CD14-positive monocyte (primary cell): ENCODE data around the gene PELI1. TPM values are rescaled to one million over a fixed set of nuclear protein-coding genes. Genes with fewer than 3 reads are reported as not detected.
A peak's percentile ranks its signal among the peaks of the same experiment; 100 is the strongest.

Source experiments
- DNase-seq, 3 donors: peaks; one replicate each; pipeline ENCODE4 v3.0.0-alpha.2; 2011 to 2022
- H2AFZ ChIP-seq: 2 replicates; pipeline ENCODE4 v1.6.0; 2012; ENCODE audit warnings: mild to moderate bottlenecking, low read depth, low read length, inconsistent platforms; ENCODE audit not compliant: insufficient read depth, poor library complexity, severe bottlenecking
- H3K27ac ChIP-seq, 2 donors: 1 replicate in 1 of 2; 2 replicates in 1 of 2; pipeline ENCODE4 v1.5.1; 2012 to 2013; ENCODE audit warnings: low read length in 2 of 2, control low read depth in 1 of 2, inconsistent platforms in 1 of 2, low read depth in 1 of 2, mild to moderate bottlenecking in 1 of 2
- H3K27me3 ChIP-seq, 2 donors: one replicate each; pipeline versions ENCODE4 v1.6.0 to v1.6.1; 2011 to 2013; ENCODE audit warnings: low read length in 2 of 2; ENCODE audit not compliant: control insufficient read depth in 2 of 2, insufficient read depth in 2 of 2
- H3K36me3 ChIP-seq, 2 donors: replicated peaks in 1 of 2; 1 replicate in 1 of 2; 2 replicates in 1 of 2; pipeline versions ENCODE4 v1.5.1 to v1.6.1; 2012 to 2013; ENCODE audit warnings: low read length in 2 of 2, control low read depth in 1 of 2, inconsistent platforms in 1 of 2, mild to moderate bottlenecking in 1 of 2; ENCODE audit not compliant: insufficient read depth in 2 of 2, control insufficient read depth in 1 of 2
- H3K4me1 ChIP-seq, 2 donors: 1 replicate in 1 of 2; 2 replicates in 1 of 2; pipeline versions ENCODE4 v1.5.1 to v1.6.1; 2012 to 2013; ENCODE audit warnings: low read length in 2 of 2, control low read depth in 1 of 2, inconsistent platforms in 1 of 2, mild to moderate bottlenecking in 1 of 2, moderate library complexity in 1 of 2; ENCODE audit not compliant: insufficient read depth in 2 of 2, control insufficient read depth in 1 of 2
- H3K4me2 ChIP-seq: replicated peaks from 2 replicates; pipeline ENCODE3; 2012; ENCODE audit warnings: low read length, moderate library complexity, mild to moderate bottlenecking; ENCODE audit not compliant: poor library complexity, severe bottlenecking; ENCODE audit errors: extremely low read depth
- H3K4me3 ChIP-seq, 3 experiments: fragments of 200-600 bp in 1 of 3; sonication (generic) in 1 of 3; replicated peaks in 1 of 3; 1 replicate in 2 of 3; 2 replicates in 1 of 3; pipeline ENCODE4 v1.5.1; 2011 to 2013; ENCODE audit warnings: low read length in 3 of 3, mild to moderate bottlenecking in 3 of 3, control low read depth in 2 of 3, low read depth in 2 of 3, inconsistent platforms in 1 of 3, moderate library complexity in 1 of 3
- H3K79me2 ChIP-seq: 2 replicates; pipeline ENCODE4 v1.6.0; 2012; ENCODE audit warnings: mild to moderate bottlenecking, control low read depth, inconsistent platforms, low read length, moderate library complexity; ENCODE audit not compliant: insufficient read depth
- H3K9ac ChIP-seq: 2 replicates; pipeline ENCODE4 v1.6.0; 2017; ENCODE audit warnings: low read length, mild to moderate bottlenecking; ENCODE audit not compliant: insufficient read depth, poor library complexity, severe bottlenecking
- H3K9me3 ChIP-seq, 2 donors: replicated peaks in 1 of 2; 1 replicate in 1 of 2; 2 replicates in 1 of 2; pipeline versions ENCODE4 v1.5.1 to v1.6.1; 2012 to 2013; ENCODE audit warnings: low read length in 2 of 2, control low read depth in 1 of 2; ENCODE audit not compliant: control insufficient read depth in 1 of 2, insufficient read depth in 1 of 2
- H4K20me1 ChIP-seq: 2 replicates; pipeline ENCODE4 v1.6.0; 2012; ENCODE audit warnings: mild to moderate bottlenecking, low read length, control low read depth, moderate library complexity; ENCODE audit not compliant: insufficient read depth
- H3K27ac Mint-ChIP-seq, 7 donors: one replicate each; pipeline ENCODE4 v1.8.0; 2020; ENCODE audit warnings: mild to moderate bottlenecking in 7 of 7, mixed read lengths in 7 of 7, moderate library complexity in 6 of 7, inconsistent platforms in 2 of 7
- H3K27me3 Mint-ChIP-seq, 3 donors: one replicate each; pipeline ENCODE4 v1.8.0; 2021 to 2022; ENCODE audit warnings: low read depth in 3 of 3, mild to moderate bottlenecking in 3 of 3, mixed read lengths in 3 of 3, moderate library complexity in 3 of 3, inconsistent platforms in 1 of 3
- H3K36me3 Mint-ChIP-seq, 2 donors: one replicate each; pipeline ENCODE4 v1.8.0; 2020; ENCODE audit warnings: mixed read lengths in 2 of 2, inconsistent platforms in 1 of 2, mild to moderate bottlenecking in 1 of 2
- H3K4me1 Mint-ChIP-seq: one replicate; pipeline ENCODE4 v1.8.0; 2020; ENCODE audit warnings: mild to moderate bottlenecking, mixed read lengths
- H3K4me3 Mint-ChIP-seq, 2 donors: one replicate each; pipeline ENCODE4 v1.8.0; 2020; ENCODE audit warnings: mild to moderate bottlenecking in 2 of 2, mixed read lengths in 2 of 2, moderate library complexity in 1 of 2
- H3K9me3 Mint-ChIP-seq, 7 donors: one replicate each; pipeline ENCODE4 v1.8.0; 2020 to 2022; ENCODE audit warnings: mixed read lengths in 7 of 7, mild to moderate bottlenecking in 6 of 7, moderate library complexity in 6 of 7, inconsistent platforms in 2 of 7
- WGBS: methylation state at CpG from one replicate; pipeline ENCODE4 v1.1.5; 2013; ENCODE audit warnings: missing lambda C conversion rate; ENCODE audit not compliant: insufficient coverage; 5-methylcytosine and 5-hydroxymethylcytosine counted together
- intact Hi-C, 2 donors: fragments of 100-400 bp; cut with micrococcal nuclease; formaldehyde crosslinking; loops; one replicate each; pipeline versions ENCODE4 v1.15.0 to v1.15.1; 2023
- polyA plus RNA-seq, 3 donors: library from polyadenylated mRNA; depleted of rRNA in 1 of 3; unstranded in 2 of 3; stranded (reverse) in 1 of 3; fragments of 300-500 nt in 2 of 3; fragments of >200 nt in 1 of 3; fragmentation: Illumina TruSeq in 2 of 3; gene quantifications; 1 replicate in 2 of 3; 2 replicates in 1 of 3; pipeline ENCODE4 v1.2.3, GENCODE V29; 2012 to 2021
- TF ChIP-seq, protein P1 (sequence below): fragments of 200-600 bp; IDR thresholded peaks from one replicate; pipeline ENCODE4 v1.8.0; 2022; ENCODE audit warnings: antibody characterized with exemption, mild to moderate bottlenecking

PELI1 gene
- polyA plus RNA-seq, 3 donors: 44.7 to 106 (median 53.6) TPM

DNA sequence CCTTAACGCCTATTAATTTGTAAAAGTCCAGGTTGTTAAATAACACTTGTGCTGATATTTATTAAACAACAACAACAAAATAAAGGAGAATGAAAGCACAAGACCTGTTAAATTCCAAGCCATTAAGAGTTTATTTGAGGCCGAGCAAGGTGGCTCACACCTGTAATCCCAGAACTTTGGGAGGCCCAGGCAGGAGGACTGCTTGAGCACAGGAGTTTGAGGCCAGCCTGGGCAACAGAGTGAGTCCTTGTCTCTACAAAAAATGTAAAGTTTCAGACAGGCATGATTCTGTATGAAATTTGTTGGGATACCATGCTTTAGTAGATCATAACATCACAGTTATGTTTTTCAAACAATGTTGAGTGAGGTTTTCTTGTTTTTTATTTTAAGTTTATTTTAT lies 17.1 kb downstream of the PELI1 start:
- Mint-ChIP-seq H3K9me3 (no peaks in the 10 kb centered on the region), H3K27me3 (peaks cover 0 to 2% (median 0%) of the 10 kb centered on the region in 3 donors), H3K27ac (peak overlapping the region in 1 of 7 donors; percentile 26), H3K4me3 (no peak overlapping the region), H3K4me1 (peaks cover 20% of the 10 kb centered on the region), H3K36me3 (peaks cover 24 to 50% of the 10 kb centered on the region in 2 donors)
- DNase-seq: no peak
- no peaks in the 10 kb centered on the region for H3K9me3 ChIP-seq
- no peak overlapping the region for H3K9ac ChIP-seq
- TF ChIP-seq, protein P1, sequence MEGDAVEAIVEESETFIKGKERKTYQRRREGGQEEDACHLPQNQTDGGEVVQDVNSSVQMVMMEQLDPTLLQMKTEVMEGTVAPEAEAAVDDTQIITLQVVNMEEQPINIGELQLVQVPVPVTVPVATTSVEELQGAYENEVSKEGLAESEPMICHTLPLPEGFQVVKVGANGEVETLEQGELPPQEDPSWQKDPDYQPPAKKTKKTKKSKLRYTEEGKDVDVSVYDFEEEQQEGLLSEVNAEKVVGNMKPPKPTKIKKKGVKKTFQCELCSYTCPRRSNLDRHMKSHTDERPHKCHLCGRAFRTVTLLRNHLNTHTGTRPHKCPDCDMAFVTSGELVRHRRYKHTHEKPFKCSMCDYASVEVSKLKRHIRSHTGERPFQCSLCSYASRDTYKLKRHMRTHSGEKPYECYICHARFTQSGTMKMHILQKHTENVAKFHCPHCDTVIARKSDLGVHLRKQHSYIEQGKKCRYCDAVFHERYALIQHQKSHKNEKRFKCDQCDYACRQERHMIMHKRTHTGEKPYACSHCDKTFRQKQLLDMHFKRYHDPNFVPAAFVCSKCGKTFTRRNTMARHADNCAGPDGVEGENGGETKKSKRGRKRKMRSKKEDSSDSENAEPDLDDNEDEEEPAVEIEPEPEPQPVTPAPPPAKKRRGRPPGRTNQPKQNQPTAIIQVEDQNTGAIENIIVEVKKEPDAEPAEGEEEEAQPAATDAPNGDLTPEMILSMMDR: no peak
- peaks cover 97% of the 10 kb centered on the region for H3K79me2 ChIP-seq
- peaks cover 3 to 10% of the 10 kb centered on the region in 2 donors for H3K36me3 ChIP-seq
- no peaks in the 10 kb centered on the region for H3K27me3 ChIP-seq
- H3K4me3 ChIP-seq: no peak overlapping the region
- intact Hi-C loops: no loop called here
- 100% methylated on average over 1 of the region's 2 CpGs for WGBS
- no peaks in the 10 kb centered on the region for H3K4me1 ChIP-seq
- peaks cover 100% of the 10 kb centered on the region for H4K20me1 ChIP-seq
- no peak overlapping the region for H2AFZ ChIP-seq
- H3K27ac ChIP-seq: no peak overlapping the region
- H3K4me2 ChIP-seq: no peak overlapping the region

DNA sequence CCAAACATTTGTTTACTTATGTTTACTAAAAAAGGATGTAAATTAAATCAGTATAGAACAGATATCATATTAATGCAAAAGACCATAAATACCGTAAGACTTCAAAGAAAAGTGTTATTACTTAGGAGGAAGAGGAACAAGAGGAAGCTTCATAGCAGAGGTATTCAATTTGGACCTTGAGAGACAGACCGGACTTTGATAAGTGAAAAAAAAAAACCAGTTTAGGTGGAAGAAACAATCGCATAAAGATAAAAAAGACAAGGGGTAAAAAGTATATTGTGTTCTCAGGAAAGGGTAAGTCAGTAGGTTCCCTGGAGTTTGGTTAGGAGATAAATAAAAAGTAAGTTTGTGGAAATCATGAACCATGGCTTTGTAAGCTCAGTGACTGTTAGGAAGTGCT lies 17.6 kb downstream of the PELI1 start:
- intact Hi-C loops: no loop called here
- Histone ChIP-seq H3K36me3 (peaks cover 4 to 8% of the 10 kb centered on the region in 2 donors), H3K9me3 (no peaks in the 10 kb centered on the region), H3K4me1 (no peaks in the 10 kb centered on the region), H3K79me2 (peaks cover 96% of the 10 kb centered on the region), H2AFZ (no peak overlapping the region), H3K4me3 (no peak overlapping the region), H3K27ac (no peak overlapping the region), H3K27me3 (no peaks in the 10 kb centered on the region), H4K20me1 (peaks cover 100% of the 10 kb centered on the region), H3K4me2 (no peak overlapping the region), H3K9ac (no peak overlapping the region)
- TF ChIP-seq, protein P1: no peak
- Mint-ChIP-seq H3K4me1 (peaks cover 17% of the 10 kb centered on the region), H3K27ac (peak overlapping the region in 3 of 7 donors; percentile 43 to 77 (median 63)), H3K4me3 (no peak overlapping the region), H3K9me3 (no peaks in the 10 kb centered on the region), H3K27me3 (peaks cover 0 to 2% (median 0%) of the 10 kb centered on the region in 3 donors), H3K36me3 (peaks cover 23 to 49% of the 10 kb centered on the region in 2 donors)
- 100% methylated on average over 2 of the region's 3 CpGs for WGBS
- no peak for DNase-seq
